Activated naive CD8-positive, alpha-beta T cell treated with anti-CD3 and anti-CD28 coated beads, Interleukin-2, amount 50 U/mL, for 24 hours (primary cell): ENCODE results near the gene GRIA4.

Source experiments
- ATAC-seq: fragments of 150-1000 bp; cut with Tn5 transposase; one replicate; pipeline ENCODE4 v1.10.0; 2021
- DNase-seq: peaks from one replicate; pipeline ENCODE4 v3.0.0; 2021
- H3K27ac Mint-ChIP-seq: one replicate; pipeline ENCODE4 v1.8.0; 2021; ENCODE audit warnings: mild to moderate bottlenecking, mixed read lengths
- H3K27me3 Mint-ChIP-seq: one replicate; pipeline ENCODE4 v1.8.0; 2021; ENCODE audit warnings: mixed read lengths
- H3K36me3 Mint-ChIP-seq: one replicate; pipeline ENCODE4 v1.8.0; 2021; ENCODE audit warnings: low read depth, mixed read lengths
- H3K4me1 Mint-ChIP-seq: one replicate; pipeline ENCODE4 v1.8.0; 2021; ENCODE audit warnings: mixed read lengths
- H3K4me3 Mint-ChIP-seq: one replicate; pipeline ENCODE4 v1.8.0; 2021; ENCODE audit warnings: mild to moderate bottlenecking, moderate library complexity, mixed read lengths
- H3K9me3 Mint-ChIP-seq: one replicate; pipeline ENCODE4 v1.8.0; 2021; ENCODE audit warnings: mixed read lengths

Gene GRIA4

GRCh38 chr11:105612771-105613170 is 2.9 kb downstream of the GRIA4 start:
- ATAC-seq (no peak), DNase-seq (no peak)
- H3K36me3 Mint-ChIP-seq: no peaks in the 10 kb centered on the region
- no peak overlapping the region for H3K4me3 Mint-ChIP-seq
- peaks cover 16% of the 10 kb centered on the region for H3K4me1 Mint-ChIP-seq
- H3K27me3 Mint-ChIP-seq: peaks cover 42% of the 10 kb centered on the region
- H3K9me3 Mint-ChIP-seq: no peaks in the 10 kb centered on the region
- no peak overlapping the region for H3K27ac Mint-ChIP-seq

GRCh38 chr11:105613183-105613582 is 3.3 kb downstream of the GRIA4 start:
- ATAC-seq: no peak
- Mint-ChIP-seq H3K4me1 (peaks cover 16% of the 10 kb centered on the region), H3K27me3 (peaks cover 40% of the 10 kb centered on the region), H3K36me3 (no peaks in the 10 kb centered on the region), H3K27ac (no peak overlapping the region), H3K4me3 (no peak overlapping the region), H3K9me3 (no peaks in the 10 kb centered on the region)
- DNase-seq: no peak

GRCh38 chr11:105618343-105618955 is 8.6 kb downstream of the GRIA4 start:
- H3K27me3 Mint-ChIP-seq: no peaks in the 10 kb centered on the region
- no peaks in the 10 kb centered on the region for H3K36me3 Mint-ChIP-seq
- H3K27ac Mint-ChIP-seq: no peak overlapping the region
- H3K9me3 Mint-ChIP-seq: no peaks in the 10 kb centered on the region
- no peak for DNase-seq
- no peaks in the 10 kb centered on the region for H3K4me1 Mint-ChIP-seq
- H3K4me3 Mint-ChIP-seq: no peak overlapping the region
- no peak for ATAC-seq

- no peaks in the 10 kb centered on the region for H3K9me3 Mint-ChIP-seq
- no peaks in the 10 kb centered on the region for H3K27me3 Mint-ChIP-seq
Observed at GRCh38 chr11:105619556-105619955, 9.7 kb downstream of the GRIA4 start.

GRCh38 chr11:105622016-105622415 is 12.1 kb downstream of the GRIA4 start:
- no peaks in the 10 kb centered on the region for H3K4me1 Mint-ChIP-seq
- no peaks in the 10 kb centered on the region for H3K36me3 Mint-ChIP-seq
- H3K4me3 Mint-ChIP-seq: no peak overlapping the region
- DNase-seq: no peak
- H3K9me3 Mint-ChIP-seq: no peaks in the 10 kb centered on the region
- H3K27me3 Mint-ChIP-seq: no peaks in the 10 kb centered on the region
- no peak overlapping the region for H3K27ac Mint-ChIP-seq
- ATAC-seq: no peak

More at GRCh38 chr11:105619556-105619955, 9.7 kb downstream of the GRIA4 start:
- ATAC-seq (no peak), DNase-seq (no peak)
- Mint-ChIP-seq H3K27ac (no peak overlapping the region), H3K4me3 (no peak overlapping the region), H3K36me3 (no peaks in the 10 kb centered on the region), H3K4me1 (no peaks in the 10 kb centered on the region)

GRCh38 chr11:105632316-105632715 is 22.4 kb downstream of the GRIA4 start:
- H3K27me3 Mint-ChIP-seq: no peaks in the 10 kb centered on the region
- H3K4me3 Mint-ChIP-seq: no peak overlapping the region
- no peak overlapping the region for H3K27ac Mint-ChIP-seq
- H3K9me3 Mint-ChIP-seq: no peaks in the 10 kb centered on the region
- no peaks in the 10 kb centered on the region for H3K4me1 Mint-ChIP-seq
- ATAC-seq (no peak), DNase-seq (no peak)
- H3K36me3 Mint-ChIP-seq: no peaks in the 10 kb centered on the region

GRCh38 chr11:105635466-105635865 is 25.6 kb downstream of the GRIA4 start:
- Mint-ChIP-seq H3K9me3 (no peaks in the 10 kb centered on the region), H3K4me1 (no peaks in the 10 kb centered on the region), H3K36me3 (no peaks in the 10 kb centered on the region), H3K27me3 (no peaks in the 10 kb centered on the region), H3K4me3 (no peak overlapping the region), H3K27ac (no peak overlapping the region)
- ATAC-seq: no peak
- DNase-seq: no peak

GRCh38 chr11:105636496-105636895 is 26.6 kb downstream of the GRIA4 start:
- Mint-ChIP-seq H3K9me3 (no peaks in the 10 kb centered on the region), H3K27me3 (no peaks in the 10 kb centered on the region), H3K27ac (no peak overlapping the region), H3K4me3 (no peak overlapping the region), H3K4me1 (no peaks in the 10 kb centered on the region), H3K36me3 (no peaks in the 10 kb centered on the region)
- ATAC-seq: no peak
- DNase-seq: no peak

GRCh38 chr11:105639527-105639926 is 29.7 kb downstream of the GRIA4 start:
- no peak for ATAC-seq
- Mint-ChIP-seq H3K27me3 (no peaks in the 10 kb centered on the region), H3K27ac (no peak overlapping the region), H3K4me1 (no peaks in the 10 kb centered on the region), H3K4me3 (no peak overlapping the region), H3K9me3 (peaks cover 4% of the 10 kb centered on the region), H3K36me3 (no peaks in the 10 kb centered on the region)
- DNase-seq: no peak

- Mint-ChIP-seq H3K4me3 (no peak overlapping the region), H3K27ac (no peak overlapping the region), H3K27me3 (no peaks in the 10 kb centered on the region), H3K9me3 (peaks cover 5% of the 10 kb centered on the region), H3K4me1 (no peaks in the 10 kb centered on the region), H3K36me3 (no peaks in the 10 kb centered on the region)
- ATAC-seq (no peak), DNase-seq (no peak)
Observed at GRCh38 chr11:105641433-105641832, 31.6 kb downstream of the GRIA4 start.

- Mint-ChIP-seq H3K27ac (no peak overlapping the region), H3K9me3 (peaks cover 17% of the 10 kb centered on the region), H3K4me3 (no peak overlapping the region), H3K27me3 (no peaks in the 10 kb centered on the region), H3K4me1 (no peaks in the 10 kb centered on the region), H3K36me3 (no peaks in the 10 kb centered on the region)
- ATAC-seq: no peak
- no peak for DNase-seq
Observed at GRCh38 chr11:105642870-105643269, 33.0 kb downstream of the GRIA4 start.

GRCh38 chr11:105644839-105645573 is 35.1 kb downstream of the GRIA4 start:
- Mint-ChIP-seq H3K4me3 (no peak overlapping the region), H3K9me3 (peaks cover 17% of the 10 kb centered on the region), H3K27me3 (no peaks in the 10 kb centered on the region), H3K4me1 (no peaks in the 10 kb centered on the region), H3K27ac (no peak overlapping the region), H3K36me3 (no peaks in the 10 kb centered on the region)
- DNase-seq: no peak
- ATAC-seq: no peak

- Mint-ChIP-seq H3K36me3 (no peaks in the 10 kb centered on the region), H3K4me3 (no peak overlapping the region), H3K4me1 (no peaks in the 10 kb centered on the region), H3K27ac (no peak overlapping the region), H3K27me3 (no peaks in the 10 kb centered on the region), H3K9me3 (peaks cover 17% of the 10 kb centered on the region)
- DNase-seq (no peak), ATAC-seq (no peak)
Observed at GRCh38 chr11:105647780-105648179, 37.9 kb downstream of the GRIA4 start.

- H3K4me1 Mint-ChIP-seq: no peaks in the 10 kb centered on the region
- no peak overlapping the region for H3K27ac Mint-ChIP-seq
- no peaks in the 10 kb centered on the region for H3K27me3 Mint-ChIP-seq
- H3K9me3 Mint-ChIP-seq: peaks cover 17% of the 10 kb centered on the region
- H3K36me3 Mint-ChIP-seq: no peaks in the 10 kb centered on the region
- no peak overlapping the region for H3K4me3 Mint-ChIP-seq
- no peak for ATAC-seq
- no peak for DNase-seq
Observed at GRCh38 chr11:105648762-105649161, 38.9 kb downstream of the GRIA4 start.

- H3K4me1 Mint-ChIP-seq: no peaks in the 10 kb centered on the region
- ATAC-seq: no peak
- H3K27me3 Mint-ChIP-seq: no peaks in the 10 kb centered on the region
- H3K9me3 Mint-ChIP-seq: no peaks in the 10 kb centered on the region
- H3K4me3 Mint-ChIP-seq: no peak overlapping the region
- no peak for DNase-seq
- no peaks in the 10 kb centered on the region for H3K36me3 Mint-ChIP-seq
- H3K27ac Mint-ChIP-seq: no peak overlapping the region
Observed at GRCh38 chr11:105665281-105665680, 55.4 kb downstream of the GRIA4 start.
